Measurements from ENCODE around the gene KIFBP.
A peak's percentile ranks its signal among the peaks of the same experiment; 100 is the strongest.

DNA sequence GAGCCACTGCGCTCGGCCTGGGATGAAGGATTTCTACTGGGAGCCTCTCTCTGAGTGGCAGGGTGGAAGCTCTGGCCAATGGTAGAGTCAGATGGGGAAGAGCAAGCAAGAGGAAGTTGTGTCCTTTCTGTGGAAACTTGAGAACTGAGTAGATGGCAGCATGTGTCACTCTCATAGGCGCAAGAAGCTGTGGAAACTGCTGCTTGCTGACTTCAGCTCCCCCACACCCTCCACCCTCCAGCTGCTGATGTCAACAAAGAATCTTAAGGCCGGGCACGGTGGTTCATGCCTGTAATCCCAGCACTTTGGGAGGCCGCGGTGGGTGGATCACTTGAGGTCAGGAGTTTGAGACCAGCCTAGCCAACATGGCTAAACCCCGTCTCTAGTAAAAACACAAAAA, 59.5 kb downstream of the KIFBP start:
- TF ChIP-seq, protein P1, sequence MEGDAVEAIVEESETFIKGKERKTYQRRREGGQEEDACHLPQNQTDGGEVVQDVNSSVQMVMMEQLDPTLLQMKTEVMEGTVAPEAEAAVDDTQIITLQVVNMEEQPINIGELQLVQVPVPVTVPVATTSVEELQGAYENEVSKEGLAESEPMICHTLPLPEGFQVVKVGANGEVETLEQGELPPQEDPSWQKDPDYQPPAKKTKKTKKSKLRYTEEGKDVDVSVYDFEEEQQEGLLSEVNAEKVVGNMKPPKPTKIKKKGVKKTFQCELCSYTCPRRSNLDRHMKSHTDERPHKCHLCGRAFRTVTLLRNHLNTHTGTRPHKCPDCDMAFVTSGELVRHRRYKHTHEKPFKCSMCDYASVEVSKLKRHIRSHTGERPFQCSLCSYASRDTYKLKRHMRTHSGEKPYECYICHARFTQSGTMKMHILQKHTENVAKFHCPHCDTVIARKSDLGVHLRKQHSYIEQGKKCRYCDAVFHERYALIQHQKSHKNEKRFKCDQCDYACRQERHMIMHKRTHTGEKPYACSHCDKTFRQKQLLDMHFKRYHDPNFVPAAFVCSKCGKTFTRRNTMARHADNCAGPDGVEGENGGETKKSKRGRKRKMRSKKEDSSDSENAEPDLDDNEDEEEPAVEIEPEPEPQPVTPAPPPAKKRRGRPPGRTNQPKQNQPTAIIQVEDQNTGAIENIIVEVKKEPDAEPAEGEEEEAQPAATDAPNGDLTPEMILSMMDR (IDR thresholded peaks at IDR 0.05): no peak
- TF ChIP-seq POLR2A (IDR thresholded peaks at IDR 0.05): peak in 1 of 3 donors; percentile 43

Measured in body of pancreas (tissue), 4 donors.